OCI-LY3 (cell line): ENCODE data around the gene MAP3K15.

ENCODE experiments used
- CTCF ChIP-seq: fragments of 200-600, 300-600 bp; sonication (generic); IDR thresholded peaks from 2 replicates; pipeline ENCODE4 v1.5.1; 2014; ENCODE audit warnings: antibody characterized with exemption, low read length, low read depth
- EZH2phosphoT487 ChIP-seq: fragments of 200-600 bp; shearing (Covaris generic); IDR thresholded peaks from 2 replicates; pipeline ENCODE4 v1.6.1; 2018; ENCODE audit warnings: antibody characterized with exemption, mixed run types, low read depth

GRCh38 chrX:19388741-19389140 is 126.6 kb downstream of the MAP3K15 start:
- no peak for TF ChIP-seq CTCF
- TF ChIP-seq EZH2phosphoT487: no peak
